GM12892 (cell line): ENCODE data around the gene INTS2.

ENCODE experiments used
- POLR2A ChIP-seq: IDR thresholded peaks from 2 replicates; pipeline ENCODE4 v1.6.1; 2011; ENCODE audit warnings: low read depth, low read length, control low read depth
- POLR2AphosphoS5 ChIP-seq: IDR thresholded peaks from 2 replicates; pipeline ENCODE4 v1.6.1; 2011; ENCODE audit warnings: low read depth, low read length, control low read depth
- TAF1 ChIP-seq: IDR thresholded peaks from 2 replicates; pipeline ENCODE4 v1.6.1; 2011; ENCODE audit warnings: low read depth, mild to moderate bottlenecking, control low read depth, low read length, borderline replicate concordance

DNA sequence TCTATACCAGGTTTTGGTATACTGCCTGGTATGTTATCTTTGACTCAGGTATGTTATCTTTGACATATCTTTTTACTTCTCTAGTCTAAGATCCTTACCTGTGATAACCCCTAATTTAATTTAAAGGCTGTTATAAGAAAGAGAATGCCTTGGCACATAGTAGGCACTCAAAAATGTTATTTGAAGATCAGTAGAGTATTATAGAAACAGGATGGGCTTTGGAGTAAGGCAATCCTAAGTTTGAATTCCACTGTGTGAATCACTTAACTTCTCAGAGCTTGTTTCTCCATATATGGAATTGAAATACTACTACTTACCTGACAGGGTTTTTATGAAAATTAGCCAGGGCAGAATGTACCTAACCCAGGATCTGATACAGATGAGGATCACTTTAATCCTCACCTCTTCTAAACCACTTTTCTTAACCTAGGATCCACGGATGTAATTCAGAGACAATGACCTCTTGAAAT lies 65.6 kb downstream of the INTS2 start:
- TF ChIP-seq TAF1 (no peak), POLR2AphosphoS5 (no peak), POLR2A (no peak; the same call in 1 of the 2 replicates)
